IMR-90 (cell line): Measurements from ENCODE around the gene CST9L.
"Not testable (repeated sequence)": the region's sequence is repeated elsewhere in the genome, so short reads cannot be mapped to it uniquely, and the experiment has no call there.

ENCODE experiments used
- BHLHE40 ChIP-seq: fragments of 150-350 bp; IDR thresholded peaks from 2 replicates; pipeline ENCODE4 v1.6.1; 2016; ENCODE audit warnings: mild to moderate bottlenecking, low read depth, low read length
- CEBPB ChIP-seq: IDR thresholded peaks from 2 replicates; pipeline ENCODE4 v1.6.1; 2012; ENCODE audit warnings: low read depth, low read length, improper control_type of control experiment
- CHD1 ChIP-seq: IDR thresholded peaks from 2 replicates; pipeline ENCODE4 v1.6.1; 2012; ENCODE audit warnings: low read depth, low read length, improper control_type of control experiment
- FOS ChIP-seq: fragments of 150-350 bp; IDR thresholded peaks from 2 replicates; pipeline ENCODE4 v1.6.1; 2016; ENCODE audit warnings: low read depth, low read length
- MAFK ChIP-seq: IDR thresholded peaks from 2 replicates; pipeline ENCODE4 v1.6.1; 2012; ENCODE audit warnings: low read depth, low read length, improper control_type of control experiment
- MXI1 ChIP-seq: IDR thresholded peaks from 2 replicates; pipeline ENCODE4 v1.6.1; 2012; ENCODE audit warnings: low read depth, mild to moderate bottlenecking, low read length, moderate library complexity, borderline replicate concordance
- POLR2A ChIP-seq: IDR thresholded peaks from 2 replicates; pipeline ENCODE4 v1.6.1; 2012; ENCODE audit warnings: mild to moderate bottlenecking, low read depth, low read length
- RAD21 ChIP-seq: IDR thresholded peaks from 2 replicates; pipeline ENCODE4 v1.6.1; 2012; ENCODE audit warnings: low read length, improper control_type of control experiment
- RCOR1 ChIP-seq: IDR thresholded peaks from 2 replicates; pipeline ENCODE4 v1.6.1; 2012; ENCODE audit warnings: mild to moderate bottlenecking, low read length, improper control_type of control experiment; ENCODE audit not compliant: insufficient replicate concordance
- RFX5 ChIP-seq: IDR thresholded peaks from 2 replicates; pipeline ENCODE4 v1.8.0; 2012; ENCODE audit warnings: low read depth, mild to moderate bottlenecking, low read length, moderate library complexity
- TF ChIP-seq, protein P1 (sequence below): conservative IDR thresholded peaks from 2 replicates; pipeline ENCODE4 v1.5.1; 2012; ENCODE audit warnings: mild to moderate bottlenecking, low read depth, low read length, improper control_type of control experiment
- TF ChIP-seq, protein P2 (sequence below): fragments of 150-350 bp; IDR thresholded peaks from 2 replicates; pipeline ENCODE4 v1.6.1; 2017; ENCODE audit warnings: mild to moderate bottlenecking, antibody characterized with exemption, low read length, low read depth
- TF ChIP-seq, protein P3 (sequence below): fragments of 150-350 bp; IDR thresholded peaks from 2 replicates; pipeline ENCODE4 v1.6.1; 2016; ENCODE audit warnings: low read depth, mild to moderate bottlenecking, low read length, moderate library complexity, borderline replicate concordance

DNA sequence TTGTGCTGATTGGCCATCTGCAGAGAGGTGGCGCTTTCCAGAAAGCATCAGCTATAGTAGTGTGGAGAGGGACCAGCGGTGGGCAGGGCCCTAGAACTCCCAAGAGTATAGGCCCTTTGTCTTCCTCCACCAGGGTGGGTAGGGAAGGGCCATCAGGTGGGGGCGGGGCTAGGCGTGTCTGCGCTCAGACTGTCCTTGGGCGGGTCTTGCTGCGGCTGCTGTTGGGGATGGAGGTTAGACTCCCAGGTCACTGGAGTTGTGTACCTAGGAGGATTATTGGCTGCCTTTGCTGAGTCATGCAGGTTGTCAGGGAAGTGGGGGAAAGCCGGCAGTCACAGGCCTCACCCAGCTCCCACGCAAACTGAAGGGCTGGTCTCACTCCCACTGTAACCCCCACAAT is 13.5 kb upstream of the CST9L start:
- TF ChIP-seq, protein P1, sequence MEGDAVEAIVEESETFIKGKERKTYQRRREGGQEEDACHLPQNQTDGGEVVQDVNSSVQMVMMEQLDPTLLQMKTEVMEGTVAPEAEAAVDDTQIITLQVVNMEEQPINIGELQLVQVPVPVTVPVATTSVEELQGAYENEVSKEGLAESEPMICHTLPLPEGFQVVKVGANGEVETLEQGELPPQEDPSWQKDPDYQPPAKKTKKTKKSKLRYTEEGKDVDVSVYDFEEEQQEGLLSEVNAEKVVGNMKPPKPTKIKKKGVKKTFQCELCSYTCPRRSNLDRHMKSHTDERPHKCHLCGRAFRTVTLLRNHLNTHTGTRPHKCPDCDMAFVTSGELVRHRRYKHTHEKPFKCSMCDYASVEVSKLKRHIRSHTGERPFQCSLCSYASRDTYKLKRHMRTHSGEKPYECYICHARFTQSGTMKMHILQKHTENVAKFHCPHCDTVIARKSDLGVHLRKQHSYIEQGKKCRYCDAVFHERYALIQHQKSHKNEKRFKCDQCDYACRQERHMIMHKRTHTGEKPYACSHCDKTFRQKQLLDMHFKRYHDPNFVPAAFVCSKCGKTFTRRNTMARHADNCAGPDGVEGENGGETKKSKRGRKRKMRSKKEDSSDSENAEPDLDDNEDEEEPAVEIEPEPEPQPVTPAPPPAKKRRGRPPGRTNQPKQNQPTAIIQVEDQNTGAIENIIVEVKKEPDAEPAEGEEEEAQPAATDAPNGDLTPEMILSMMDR, result not testable (repeated sequence)
- TF ChIP-seq RFX5, POLR2A, RAD21, MXI1, FOS, CEBPB, MAFK, CHD1, RCOR1, BHLHE40: not testable (repeated sequence)
- TF ChIP-seq, protein P2, sequence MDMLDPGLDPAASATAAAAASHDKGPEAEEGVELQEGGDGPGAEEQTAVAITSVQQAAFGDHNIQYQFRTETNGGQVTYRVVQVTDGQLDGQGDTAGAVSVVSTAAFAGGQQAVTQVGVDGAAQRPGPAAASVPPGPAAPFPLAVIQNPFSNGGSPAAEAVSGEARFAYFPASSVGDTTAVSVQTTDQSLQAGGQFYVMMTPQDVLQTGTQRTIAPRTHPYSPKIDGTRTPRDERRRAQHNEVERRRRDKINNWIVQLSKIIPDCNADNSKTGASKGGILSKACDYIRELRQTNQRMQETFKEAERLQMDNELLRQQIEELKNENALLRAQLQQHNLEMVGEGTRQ, result not testable (repeated sequence)
- TF ChIP-seq, protein P3, sequence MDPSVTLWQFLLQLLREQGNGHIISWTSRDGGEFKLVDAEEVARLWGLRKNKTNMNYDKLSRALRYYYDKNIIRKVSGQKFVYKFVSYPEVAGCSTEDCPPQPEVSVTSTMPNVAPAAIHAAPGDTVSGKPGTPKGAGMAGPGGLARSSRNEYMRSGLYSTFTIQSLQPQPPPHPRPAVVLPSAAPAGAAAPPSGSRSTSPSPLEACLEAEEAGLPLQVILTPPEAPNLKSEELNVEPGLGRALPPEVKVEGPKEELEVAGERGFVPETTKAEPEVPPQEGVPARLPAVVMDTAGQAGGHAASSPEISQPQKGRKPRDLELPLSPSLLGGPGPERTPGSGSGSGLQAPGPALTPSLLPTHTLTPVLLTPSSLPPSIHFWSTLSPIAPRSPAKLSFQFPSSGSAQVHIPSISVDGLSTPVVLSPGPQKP, result not testable (repeated sequence)
